ENCODE measurements around the gene CTNNA2. TPM values are rescaled to one million over a fixed set of nuclear protein-coding genes. Genes with fewer than 3 reads are reported as not detected.

CTNNA2 gene
- total RNA-seq, 1 donor from 2014 or later: 2.9 TPM

DNA sequence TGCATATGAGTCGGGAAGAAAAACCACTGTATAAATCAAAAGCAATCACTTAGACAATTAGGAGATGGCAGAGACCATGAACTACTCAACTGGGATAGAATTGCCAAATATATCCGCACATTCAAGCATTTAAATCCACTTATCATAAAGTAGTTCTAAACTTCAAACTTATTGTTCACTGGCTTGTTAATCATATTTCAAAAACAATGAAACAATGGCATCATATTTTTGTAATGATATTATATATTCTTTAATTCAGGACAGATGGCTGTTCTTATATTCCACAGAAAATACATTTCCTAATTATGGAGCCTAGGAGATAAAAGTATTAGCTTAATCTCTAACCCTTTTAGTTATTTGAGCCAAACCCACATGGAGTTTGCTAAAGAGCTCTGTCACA is 263.6 kb downstream of the CTNNA2 start:
- Histone ChIP-seq H3K36me3 (no peaks in the 10 kb centered on the region), H3K9me3 (no peaks in the 10 kb centered on the region), H3K4me1 (no peaks in the 10 kb centered on the region), H3K4me3 (no peak overlapping the region), H3K27ac (no peak overlapping the region), H3K27me3 (no peaks in the 10 kb centered on the region)
- DNase-seq (ENCODE audit: extremely low spot score in 2 of 2): no peak
- TF ChIP-seq POLR2AphosphoS5 (IDR thresholded peaks at IDR 0.05; ENCODE audit: insufficient read depth in 1 of 2, low read depth in 1 of 2): no peak
- intact Hi-C loops (cut with DNase I): no loop called here

GRCh38 chr2:79780781-79781180 is 267.9 kb downstream of the CTNNA2 start:
- Histone ChIP-seq H3K27ac (no peak overlapping the region), H3K27me3 (no peaks in the 10 kb centered on the region), H3K9me3 (no peaks in the 10 kb centered on the region), H3K36me3 (no peaks in the 10 kb centered on the region), H3K4me3 (no peak overlapping the region), H3K4me1 (no peaks in the 10 kb centered on the region)
- intact Hi-C loops (cut with DNase I): no loop called here
- no peak for DNase-seq (ENCODE audit: extremely low spot score in 2 of 2)
- TF ChIP-seq POLR2AphosphoS5 (IDR thresholded peaks at IDR 0.05; ENCODE audit: insufficient read depth in 1 of 2, low read depth in 1 of 2): no peak
- TF ChIP-seq POLR2A (IDR thresholded peaks at IDR 0.05): no peak
- no peak for TF ChIP-seq CTCF (IDR thresholded peaks at IDR 0.05)

DNA sequence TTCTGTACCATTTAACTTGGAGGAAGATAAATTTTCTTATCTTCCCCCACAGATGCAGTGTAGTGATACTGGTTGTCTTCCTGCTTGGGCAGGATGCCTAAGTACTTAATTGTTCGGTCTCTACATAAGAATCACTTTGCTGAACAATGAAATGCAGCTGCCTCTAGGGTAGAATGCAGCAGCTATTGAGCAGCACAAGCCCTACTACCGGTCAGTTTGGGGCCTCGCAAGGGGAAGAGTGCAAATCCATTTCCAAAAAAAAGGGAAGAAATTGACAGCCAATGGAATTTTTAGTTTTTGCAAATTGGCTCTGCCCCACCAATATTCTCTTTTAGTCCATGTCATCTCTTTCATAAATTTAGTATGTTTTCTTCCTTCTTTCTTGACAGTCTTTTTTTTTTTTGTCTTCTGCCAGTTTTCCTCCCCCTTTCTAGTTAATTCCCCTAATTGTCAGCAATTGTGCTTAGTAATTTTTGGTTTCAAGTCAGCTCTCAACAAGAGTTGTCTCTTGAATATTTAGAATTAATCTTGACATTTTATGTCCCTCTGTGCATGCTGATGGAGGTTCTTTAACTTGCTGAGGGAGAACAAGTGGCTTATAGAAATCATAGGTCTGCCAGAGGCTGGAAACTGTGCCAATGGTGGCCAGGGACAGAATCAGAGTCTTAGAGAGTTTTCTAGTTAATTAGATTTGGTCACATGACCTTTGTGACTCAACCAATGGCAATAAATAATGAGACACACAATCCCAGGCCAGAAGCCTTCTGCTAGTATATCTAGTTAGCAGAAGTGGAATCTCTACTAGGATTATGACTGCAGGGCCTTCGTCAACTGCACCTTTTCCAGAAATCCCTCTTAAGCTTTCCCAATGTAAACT is 270.0 kb downstream of the CTNNA2 start:
- TF ChIP-seq POLR2AphosphoS5 (IDR thresholded peaks at IDR 0.05; ENCODE audit: insufficient read depth in 1 of 2, low read depth in 1 of 2) (no peak), CTCF (IDR thresholded peaks at IDR 0.05) (no peak), POLR2A (IDR thresholded peaks at IDR 0.05) (no peak)

DNA sequence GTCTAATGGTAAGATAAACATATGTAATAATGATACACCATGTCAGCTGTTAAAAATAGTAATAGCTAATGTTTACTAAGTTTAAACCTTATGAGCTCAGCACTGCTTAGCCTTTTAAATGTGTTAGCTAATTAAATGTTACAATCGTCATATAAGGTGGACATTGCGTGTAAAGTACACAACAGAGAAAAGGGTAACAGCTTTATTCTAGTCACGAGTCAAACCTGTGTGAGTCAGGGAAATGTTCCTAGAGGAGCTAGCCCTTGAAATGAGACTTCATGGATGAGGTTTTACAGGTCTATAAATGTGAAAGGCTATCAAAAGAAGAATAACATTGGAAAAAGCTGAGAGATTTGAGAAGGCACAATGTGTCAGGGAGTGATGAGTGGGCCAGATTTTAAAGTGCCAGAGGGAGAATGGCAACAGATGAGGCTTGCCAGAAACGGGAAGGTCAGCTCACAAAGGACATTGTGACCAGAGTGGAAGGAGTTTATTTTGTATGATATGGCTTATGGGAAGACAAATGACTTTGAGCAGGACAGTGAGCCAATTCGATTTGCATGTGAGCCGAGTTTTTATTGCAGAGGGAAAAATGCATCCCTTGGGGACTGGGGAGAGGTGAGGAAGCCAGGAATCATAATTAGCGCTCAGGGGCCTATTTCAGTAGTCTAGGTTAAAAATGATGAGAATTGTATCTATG is 276.3 kb downstream of the CTNNA2 start:
- intact Hi-C loops (cut with DNase I): no loop called here
- Histone ChIP-seq H3K36me3 (no peaks in the 10 kb centered on the region), H3K27me3 (no peaks in the 10 kb centered on the region), H3K27ac (no peak overlapping the region), H3K4me1 (no peaks in the 10 kb centered on the region), H3K9me3 (no peaks in the 10 kb centered on the region), H3K4me3 (no peak overlapping the region)
- no peak for DNase-seq (ENCODE audit: extremely low spot score in 2 of 2)
- TF ChIP-seq POLR2A (IDR thresholded peaks at IDR 0.05) (no peak), POLR2AphosphoS5 (IDR thresholded peaks at IDR 0.05; ENCODE audit: insufficient read depth in 1 of 2, low read depth in 1 of 2) (no peak), CTCF (IDR thresholded peaks at IDR 0.05) (no peak)

More for the DNA sequence above, 270.0 kb downstream of the CTNNA2 start:
- Histone ChIP-seq H3K36me3 (no peaks in the 10 kb centered on the region), H3K4me1 (no peaks in the 10 kb centered on the region), H3K4me3 (no peak overlapping the region), H3K27ac (no peak overlapping the region), H3K9me3 (no peaks in the 10 kb centered on the region), H3K27me3 (no peaks in the 10 kb centered on the region)
- DNase-seq (ENCODE audit: extremely low spot score in 2 of 2): no peak
- intact Hi-C loops (cut with DNase I): no loop called here

DNA sequence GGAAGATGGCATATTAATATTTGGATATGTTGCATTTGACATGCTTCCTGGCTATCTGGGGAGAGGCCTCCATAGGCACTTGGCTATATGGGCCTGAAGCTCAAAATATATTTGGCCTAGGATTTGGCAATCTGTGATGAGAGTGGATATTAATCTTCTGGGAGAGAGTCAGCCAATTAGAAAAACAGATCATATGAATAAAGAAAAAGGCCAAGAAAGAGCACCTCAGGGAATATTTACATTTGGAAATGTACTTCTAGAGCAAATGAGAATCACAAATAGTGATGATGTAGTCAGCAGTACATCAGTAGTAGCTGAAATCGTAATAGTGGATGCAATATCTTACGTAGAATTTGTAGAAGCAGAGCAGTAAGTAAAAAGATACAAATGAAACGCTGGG is 277.0 kb downstream of the CTNNA2 start:
- intact Hi-C loops (cut with DNase I): no loop called here
- no peak for TF ChIP-seq POLR2A (IDR thresholded peaks at IDR 0.05)
- no peak for TF ChIP-seq CTCF (IDR thresholded peaks at IDR 0.05)
- no peak for TF ChIP-seq POLR2AphosphoS5 (IDR thresholded peaks at IDR 0.05; ENCODE audit: insufficient read depth in 1 of 2, low read depth in 1 of 2)
- Histone ChIP-seq H3K4me1 (no peaks in the 10 kb centered on the region), H3K27me3 (no peaks in the 10 kb centered on the region), H3K36me3 (no peaks in the 10 kb centered on the region), H3K4me3 (no peak overlapping the region), H3K9me3 (no peaks in the 10 kb centered on the region), H3K27ac (no peak overlapping the region)
- DNase-seq (ENCODE audit: extremely low spot score in 2 of 2): no peak

Data from vagina (tissue), 2 donors.